ENCODE results near the gene S1PR5. TPM values are rescaled to one million over a fixed set of nuclear protein-coding genes. Genes with fewer than 3 reads are reported as not detected.

S1PR5 gene
- total RNA-seq (2022; extraction: Qiagen RNA extraction): 0.97 to 1.5 TPM (median 1.4 TPM) in 5 replicates

GRCh38 chr19:10517361-10517759 lies at the start of gene S1PR5:
Gene S1PR5 (minus strand): TSS chr19:10517447. CDS start chr19:10515011, 2,436 bp downstream.

GRCh38 chr19:10565567-10566407 lies 48.5 kb upstream of the S1PR5 start, which contains the start of gene KRI1:
Gene KRI1 (minus strand): TSS chr19:10566010. CDS start chr19:10565999, 11 bp downstream.

GRCh38 chr19:10543420-10544241 lies 26.4 kb upstream of the S1PR5 start, which contains the start of gene ATG4D:
Gene ATG4D (plus strand): TSS chr19:10543904. CDS start chr19:10544091, 187 bp downstream.

GRCh38 chr19:10503002-10503789 lies 14.1 kb downstream of the S1PR5 start, which contains the start of gene KEAP1:
Gene KEAP1 (minus strand): TSS chr19:10503356. CDS start chr19:10500033, 3,323 bp downstream.

Other genes with a start within 250 kb of the S1PR5 start
- 2.5 to 5.4 TPM (median 3.9 TPM) in 5 replicates for gene ICAM1, start 246.3 kb downstream of the S1PR5 start, total RNA-seq (2022; extraction: Qiagen RNA extraction)
- 0.08 to 0.12 TPM (median 0.11 TPM) in 4 of 5 replicates, not detected in the other for gene ICAM4, start 230.5 kb downstream of the S1PR5 start, total RNA-seq (2022; extraction: Qiagen RNA extraction)
- 0.58 to 1.0 TPM (median 0.84 TPM) in 5 replicates for gene ICAM5, start 227.5 kb downstream of the S1PR5 start, total RNA-seq (2022; extraction: Qiagen RNA extraction)
- gene ZGLP1, start 207.6 kb downstream of the S1PR5 start, total RNA-seq (2022; extraction: Qiagen RNA extraction): 0.79 to 2.7 TPM (median 1.7 TPM) in 5 replicates
- gene FDX2, start 201.4 kb downstream of the S1PR5 start, total RNA-seq (2022; extraction: Qiagen RNA extraction): 17.5 to 35.4 TPM (median 33.0 TPM) in 5 replicates
- 22.9 to 30.6 TPM (median 28.8 TPM) in 5 replicates for gene RAVER1, start 183.9 kb downstream of the S1PR5 start, total RNA-seq (2022; extraction: Qiagen RNA extraction)
- gene ICAM3, start 177.8 kb downstream of the S1PR5 start, total RNA-seq (2022; extraction: Qiagen RNA extraction): 6.2 to 9.8 TPM (median 8.2 TPM) in 5 replicates
- 28.2 to 42.9 TPM (median 38.1 TPM) in 5 replicates for gene TYK2, start 136.9 kb downstream of the S1PR5 start, total RNA-seq (2022; extraction: Qiagen RNA extraction)
- gene CDC37, start 113.9 kb downstream of the S1PR5 start, total RNA-seq (2022; extraction: Qiagen RNA extraction): 154 to 196 TPM (median 180 TPM) in 5 replicates
- 3.8 to 4.7 TPM (median 4.1 TPM) in 5 replicates for gene PDE4A, start 96.9 kb downstream of the S1PR5 start, total RNA-seq (2022; extraction: Qiagen RNA extraction)
- 47.1 to 61.8 TPM (median 52.3 TPM) in 5 replicates for gene KEAP1, start 14.1 kb downstream of the S1PR5 start, total RNA-seq (2022; extraction: Qiagen RNA extraction)
- gene ATG4D, start 26.5 kb upstream of the S1PR5 start, total RNA-seq (2022; extraction: Qiagen RNA extraction): 16.5 to 23.2 TPM (median 21.6 TPM) in 5 replicates
- gene KRI1, start 48.6 kb upstream of the S1PR5 start, total RNA-seq (2022; extraction: Qiagen RNA extraction): 13.5 to 16.6 TPM (median 15.2 TPM) in 5 replicates
- gene CDKN2D, start 51.5 kb upstream of the S1PR5 start, total RNA-seq (2022; extraction: Qiagen RNA extraction): 4.4 to 7.4 TPM (median 5.7 TPM) in 5 replicates
- gene AP1M2, start 69.9 kb upstream of the S1PR5 start, total RNA-seq (2022; extraction: Qiagen RNA extraction): 26.1 to 54.3 TPM (median 40.6 TPM) in 5 replicates
- gene SLC44A2, start 108.1 kb upstream of the S1PR5 start, total RNA-seq (2022; extraction: Qiagen RNA extraction): 7.4 to 9.4 TPM (median 9.0 TPM) in 5 replicates
- gene ILF3, start 136.9 kb upstream of the S1PR5 start, total RNA-seq (2022; extraction: Qiagen RNA extraction): 153 to 165 TPM (median 160 TPM) in 5 replicates
- 29.8 to 36.2 TPM (median 33.0 TPM) in 5 replicates for gene QTRT1, start 184.0 kb upstream of the S1PR5 start, total RNA-seq (2022; extraction: Qiagen RNA extraction)
- gene DNM2, start 200.6 kb upstream of the S1PR5 start, total RNA-seq (2022; extraction: Qiagen RNA extraction): 50.3 to 58.7 TPM (median 54.2 TPM) in 5 replicates

Data from A549 treated with AZD2906 at 1 μM for 4 hours (cell line).